22Rv1 (cell line): ENCODE results near the gene DNASE1L1.

Source experiments
- CTCF ChIP-seq: fragments of 450-650 bp; IDR thresholded peaks from 2 replicates; pipeline ENCODE4 v1.5.1; 2017; ENCODE audit warnings: mild to moderate bottlenecking
- ZFX ChIP-seq: fragments of 450-650 bp; IDR thresholded peaks from 2 replicates; pipeline ENCODE4 v1.6.1; 2017; ENCODE audit warnings: antibody characterized with exemption, borderline replicate concordance

- TF ChIP-seq CTCF (no peak), ZFX (no peak)
Observed at GRCh38 chrX:154443992-154444754, 35.1 kb upstream of the DNASE1L1 start, which contains the start of gene FAM50A.
